ENCODE measurements around the gene GPD2. TPM values are rescaled to one million over a fixed set of nuclear protein-coding genes. Genes with fewer than 3 reads are reported as not detected.

GPD2 gene
- total RNA-seq, 2 experiments from 2014 or later: 33.5 to 40.9 TPM

- TF ChIP-seq CTCF (IDR thresholded peaks at IDR 0.05): no peak
- H3K27me3 Mint-ChIP-seq: no peaks in the 10 kb centered on the region
- CTCF ChIA-PET: no interaction called here
- ATAC-seq (no peak), DNase-seq (no peak)
- H3K36me3 Mint-ChIP-seq (ENCODE audit: low read depth): peaks cover 12% of the 10 kb centered on the region
- peaks cover under 1% of the 10 kb centered on the region for H3K4me1 Mint-ChIP-seq (ENCODE audit: low read depth)
- POLR2A ChIA-PET: no interaction called here
- intact Hi-C loops (cut with micrococcal nuclease): no loop called here
- H3K27ac Mint-ChIP-seq: no peak overlapping the region
- H3K4me3 Mint-ChIP-seq: no peak overlapping the region
- H3K9me3 Mint-ChIP-seq: no peaks in the 10 kb centered on the region
Observed at GRCh38 chr2:156548413-156548812, 112.2 kb downstream of the GPD2 start.

GRCh38 chr2:156553714-156554442 is 117.7 kb downstream of the GPD2 start:
- CTCF ChIA-PET: no interaction called here
- Mint-ChIP-seq H3K27ac (no peak overlapping the region), H3K9me3 (no peaks in the 10 kb centered on the region), H3K36me3 (ENCODE audit: low read depth) (peaks cover 25% of the 10 kb centered on the region), H3K4me3 (no peak overlapping the region), H3K27me3 (no peaks in the 10 kb centered on the region), H3K4me1 (ENCODE audit: low read depth) (peaks cover 2% of the 10 kb centered on the region)
- POLR2A ChIA-PET: interaction anchor here (1.1 kb wide), 1 partner anchor 8 kb away, joined by 3 read pairs; no protein-coding TSS in a partner anchor
- no peak for DNase-seq
- intact Hi-C loops (cut with micrococcal nuclease): no loop called here
- TF ChIP-seq CTCF (IDR thresholded peaks at IDR 0.05): no peak
- ATAC-seq: no peak

GRCh38 chr2:156561326-156561725 is 125.1 kb downstream of the GPD2 start:
- peaks cover 16% of the 10 kb centered on the region for H3K36me3 Mint-ChIP-seq (ENCODE audit: low read depth)
- no peak overlapping the region for H3K27ac Mint-ChIP-seq
- ChIA-PET POLR2A (interaction anchor here (1.5 kb wide), 1 partner anchor 9 kb away, joined by 5 read pairs; no protein-coding TSS in a partner anchor), CTCF (no interaction called here)
- H3K4me3 Mint-ChIP-seq: no peak overlapping the region
- no peak for ATAC-seq
- peaks cover 11% of the 10 kb centered on the region for H3K4me1 Mint-ChIP-seq (ENCODE audit: low read depth)
- intact Hi-C loops (cut with micrococcal nuclease): no loop called here
- H3K9me3 Mint-ChIP-seq: no peaks in the 10 kb centered on the region
- TF ChIP-seq CTCF (IDR thresholded peaks at IDR 0.05): no peak
- no peak for DNase-seq
- H3K27me3 Mint-ChIP-seq: no peaks in the 10 kb centered on the region

DNA sequence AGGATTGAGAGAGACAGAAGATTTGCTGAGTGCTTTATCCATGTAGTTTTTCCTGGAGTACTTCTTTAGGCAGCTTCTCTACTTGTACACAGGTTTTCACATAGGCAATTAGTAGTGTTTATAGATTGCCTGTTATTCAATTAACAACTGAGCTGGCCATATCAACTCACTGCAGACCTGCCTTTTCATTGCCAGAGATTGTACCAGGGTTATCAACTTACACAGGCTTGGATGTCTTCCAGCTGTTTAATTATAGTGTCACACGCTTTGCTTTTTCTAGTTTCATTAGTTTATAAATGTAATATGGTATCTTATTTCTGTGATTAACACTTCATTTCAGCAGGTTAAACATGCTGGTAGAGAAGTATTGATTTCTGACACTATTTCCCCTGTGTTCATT is 125.9 kb downstream of the GPD2 start:
- Mint-ChIP-seq H3K36me3 (ENCODE audit: low read depth) (peaks cover 17% of the 10 kb centered on the region), H3K27ac (no peak overlapping the region), H3K4me1 (ENCODE audit: low read depth) (peaks cover 11% of the 10 kb centered on the region), H3K27me3 (no peaks in the 10 kb centered on the region), H3K4me3 (no peak overlapping the region), H3K9me3 (no peaks in the 10 kb centered on the region)
- intact Hi-C loops (cut with micrococcal nuclease): no loop called here
- TF ChIP-seq CTCF (IDR thresholded peaks at IDR 0.05): no peak
- ChIA-PET POLR2A (interaction anchor here (1.5 kb wide), 1 partner anchor 8 kb away, joined by 5 read pairs; no protein-coding TSS in a partner anchor), CTCF (no interaction called here)
- no peak for ATAC-seq
- no peak for DNase-seq

- POLR2A ChIA-PET: interaction anchor here (1.2 kb wide), 1 partner anchor 9 kb away, joined by 3 read pairs; no protein-coding TSS in a partner anchor
- Mint-ChIP-seq H3K4me1 (ENCODE audit: low read depth) (peaks cover 11% of the 10 kb centered on the region), H3K9me3 (no peaks in the 10 kb centered on the region), H3K4me3 (no peak overlapping the region), H3K27me3 (no peaks in the 10 kb centered on the region), H3K27ac (no peak overlapping the region), H3K36me3 (ENCODE audit: low read depth) (peaks cover 5% of the 10 kb centered on the region)
- DNase-seq (no peak), ATAC-seq (no peak)
- TF ChIP-seq CTCF (IDR thresholded peaks at IDR 0.05): no peak
- intact Hi-C loops (cut with micrococcal nuclease): no loop called here
- CTCF ChIA-PET: interaction anchor here (1.4 kb wide), 2 partner anchors 19 to 25 kb away, joined by 3 to 8 read pairs; no protein-coding TSS in a partner anchor
Observed at GRCh38 chr2:156563994-156564753, 128.0 kb downstream of the GPD2 start.
